ENCODE data around the gene SLK.

- TF ChIP-seq POLR2A (IDR thresholded peaks at IDR 0.05; ENCODE audit: low read length) (no peak), GATA1 (IDR thresholded peaks at IDR 0.05; ENCODE audit: low read depth, low read length) (no peak)
These were observed 43.4 kb upstream of the SLK start for GRCh38 chr10:103923502-103923901.
